HG03460 (cell line): ENCODE results near the gene NFIA.

Source experiments
- ATAC-seq: cut with Tn5 transposase; IDR thresholded peaks from one replicate; pipeline ENCODE4 v1.9.1; 2021; ENCODE audit not compliant: unreplicated experiment

NFIA gene

GRCh38 chr1:61149010-61149860 is 66.9 kb downstream of the NFIA start:
- no peak for ATAC-seq

DNA sequence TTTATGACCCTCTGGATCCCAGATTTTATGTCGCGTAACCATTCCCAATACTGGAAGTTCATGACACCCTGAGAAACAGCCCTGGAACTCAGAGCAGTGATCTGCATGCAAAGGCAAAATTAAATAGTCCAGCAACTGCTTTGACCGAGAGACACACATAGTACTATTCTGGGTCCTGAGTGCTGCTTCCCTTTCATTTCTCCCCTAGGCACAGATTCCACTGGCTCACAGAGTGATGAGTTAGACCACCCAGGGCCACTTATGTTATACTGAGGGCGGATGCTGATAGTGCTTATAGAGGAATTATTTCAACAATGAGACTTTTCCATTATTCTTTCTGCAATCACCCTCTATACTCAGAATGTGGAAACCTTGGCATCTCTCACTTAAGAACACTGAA is 69.2 kb downstream of the NFIA start:
- no peak for ATAC-seq

- no peak for ATAC-seq
Observed at GRCh38 chr1:61152066-61152465, 69.7 kb downstream of the NFIA start.

DNA sequence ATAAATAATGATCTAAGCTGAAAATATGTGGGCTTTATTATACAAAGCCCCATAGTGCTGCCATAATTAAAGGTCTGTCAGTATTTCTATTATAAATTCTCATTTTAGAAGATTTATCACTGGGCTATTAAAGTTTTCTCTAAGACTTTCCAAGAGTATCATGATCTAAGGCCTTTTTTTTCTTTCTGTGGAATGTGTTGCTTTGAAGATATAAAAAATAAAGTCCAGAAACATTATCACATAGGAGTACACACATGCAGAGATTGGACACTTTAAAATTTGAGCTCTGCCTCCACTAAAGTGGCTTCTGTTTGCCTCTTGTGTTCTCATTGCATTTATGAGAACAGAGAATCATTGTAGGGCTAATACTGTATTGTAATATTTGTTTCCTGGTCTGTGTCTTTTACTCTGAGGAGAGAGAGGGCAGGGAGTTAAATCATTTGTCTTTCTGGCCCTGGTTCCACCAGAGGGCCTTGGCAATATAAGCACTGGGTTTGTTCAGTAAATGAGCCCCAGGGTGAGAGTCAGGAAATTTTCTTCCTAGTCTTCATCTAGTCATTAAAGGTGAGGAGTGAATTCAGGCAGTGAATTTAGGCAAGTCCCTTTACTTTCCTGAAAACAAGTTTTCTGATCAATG is 70.2 kb downstream of the NFIA start:
- ATAC-seq, result no peak

DNA sequence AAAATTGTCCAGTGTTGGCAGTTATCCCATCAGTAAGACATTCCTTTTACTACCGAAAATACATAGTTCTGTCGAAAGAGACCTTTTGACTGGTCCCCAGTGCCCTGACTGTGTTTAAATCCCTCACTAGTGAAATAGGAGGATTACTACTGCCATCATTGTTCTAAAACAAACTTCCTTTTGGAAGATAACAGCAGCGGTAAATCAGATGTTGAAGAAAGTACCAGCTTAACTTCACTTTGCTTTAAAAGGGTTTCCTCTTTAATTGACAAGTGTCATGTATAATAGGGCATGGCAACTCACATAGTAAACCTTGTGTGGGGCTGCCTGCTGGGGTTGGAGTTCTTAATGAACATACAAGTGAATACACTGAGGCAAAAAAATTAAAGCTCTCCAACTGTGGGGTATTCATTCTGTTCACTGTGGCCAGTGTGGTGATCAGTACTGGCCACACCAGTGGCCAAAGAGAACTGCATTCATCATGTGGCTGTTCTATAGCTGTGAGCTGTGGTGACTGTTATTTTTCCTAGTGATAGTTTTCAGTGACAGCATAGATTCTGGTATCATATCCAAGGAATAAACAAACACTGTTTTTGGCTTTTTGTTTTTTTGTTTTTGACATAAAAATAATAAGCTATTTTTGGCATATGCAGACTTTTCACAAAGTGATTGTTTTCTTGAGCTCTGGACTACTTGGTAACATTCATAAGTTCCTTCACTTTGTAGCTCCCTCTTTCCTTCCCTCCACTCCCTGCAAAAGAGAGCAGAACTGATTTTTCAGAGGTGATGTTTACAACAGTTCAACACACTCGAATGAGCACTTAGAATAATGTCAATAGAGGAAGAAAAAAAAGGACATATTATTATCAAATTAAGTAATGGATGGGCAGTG is 74.5 kb downstream of the NFIA start:
- no peak for ATAC-seq

DNA sequence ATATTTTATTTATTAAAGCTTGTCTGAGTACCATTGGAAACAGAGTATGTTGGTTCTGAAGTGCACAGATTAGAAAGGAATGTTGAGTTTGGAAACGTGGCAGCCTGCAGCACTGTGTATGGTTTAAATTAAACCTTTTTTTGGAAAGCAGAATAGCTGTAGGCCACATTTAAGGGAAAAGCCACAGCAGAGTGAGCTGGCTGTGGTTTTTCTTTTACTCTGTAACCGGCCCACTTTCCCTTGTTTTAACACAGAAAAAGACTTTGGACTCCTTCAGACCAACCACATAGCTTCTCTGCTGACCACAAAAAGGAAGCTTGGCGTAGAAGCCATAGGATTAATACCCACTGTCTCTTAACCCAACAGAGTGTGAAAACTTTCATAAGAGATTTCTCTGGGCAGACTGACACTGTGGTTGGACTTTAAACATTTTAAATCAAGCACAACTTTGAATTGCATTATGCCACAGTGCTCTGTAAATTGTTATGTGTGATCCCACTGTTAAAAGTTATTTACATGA is 75.2 kb downstream of the NFIA start:
- no peak for ATAC-seq

- ATAC-seq, result no peak
Observed at GRCh38 chr1:61158591-61158990, 76.2 kb downstream of the NFIA start.

DNA sequence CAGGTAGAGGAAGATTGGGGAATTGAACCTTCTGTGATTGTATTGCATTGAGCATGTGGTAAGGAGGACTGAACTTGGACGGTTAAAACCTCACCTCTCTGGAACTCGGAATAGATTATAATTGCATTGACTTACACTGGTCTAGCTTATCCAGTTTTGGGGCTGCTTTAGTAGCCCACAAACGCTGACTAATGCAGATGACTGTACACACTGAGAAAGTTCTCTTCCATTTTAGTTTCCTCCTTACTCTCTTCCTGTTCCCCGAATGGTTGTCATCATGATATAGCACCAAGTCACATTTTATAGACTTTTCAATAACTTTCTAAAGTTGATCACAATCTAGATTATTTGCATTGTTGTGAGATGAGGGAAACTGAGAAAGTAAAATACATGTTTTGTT is 78.2 kb downstream of the NFIA start:
- ATAC-seq, result no peak

DNA sequence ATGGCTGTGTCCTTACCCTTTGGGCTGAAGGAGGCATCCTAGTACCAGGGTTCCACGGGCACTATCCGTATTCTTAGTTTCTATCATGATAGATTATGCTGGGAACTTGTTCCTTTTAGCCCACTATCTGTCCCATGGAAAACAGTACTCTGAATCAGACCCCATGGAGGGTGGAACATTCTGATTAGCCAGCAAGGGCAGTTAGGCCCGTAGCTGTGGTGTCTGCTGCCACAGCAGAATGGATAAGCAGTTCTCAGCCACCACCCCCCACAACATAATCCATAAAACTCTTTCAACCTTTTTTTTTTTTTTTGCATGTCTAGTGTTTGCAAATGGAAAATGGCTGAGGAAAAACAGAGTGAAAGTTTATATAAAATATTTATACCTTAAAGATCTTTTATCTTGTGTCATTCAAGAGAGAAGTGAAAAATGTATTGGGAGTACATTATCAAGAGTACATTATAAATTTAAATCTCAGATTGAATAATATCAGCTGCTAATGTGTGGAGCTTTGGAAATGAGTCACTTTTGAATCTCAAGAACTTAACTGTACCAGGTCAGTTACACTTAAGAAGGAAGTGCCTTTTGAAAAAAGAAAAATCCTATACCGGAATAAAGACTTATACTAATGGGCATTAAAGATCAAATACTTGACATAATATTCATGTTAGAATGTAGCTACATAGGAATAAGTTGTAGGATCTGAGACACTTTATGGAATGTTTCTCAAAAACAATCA is 80.3 kb downstream of the NFIA start:
- ATAC-seq, result no peak

DNA sequence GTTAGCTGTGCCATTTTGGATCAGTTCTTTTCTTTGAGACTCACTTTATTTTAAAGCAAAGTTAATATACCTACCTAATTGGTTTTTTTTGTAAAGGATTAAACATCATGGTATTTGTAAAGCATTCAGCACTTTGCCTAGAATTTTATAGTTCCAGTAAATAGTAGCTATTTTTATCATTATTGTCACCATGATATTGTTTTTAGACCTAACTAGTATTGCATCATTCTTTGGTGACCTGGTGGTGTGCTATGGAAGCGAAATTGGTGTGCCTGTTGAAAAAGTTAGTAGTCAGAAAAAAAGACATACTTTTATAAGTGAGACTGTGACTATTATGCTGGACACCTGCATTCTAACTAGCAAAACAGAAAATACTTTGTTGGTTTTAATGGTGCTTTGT is 81.0 kb downstream of the NFIA start:
- no peak for ATAC-seq

- no peak for ATAC-seq
Observed at GRCh38 chr1:61165402-61165801, 83.0 kb downstream of the NFIA start.

- ATAC-seq, result no peak
Observed at GRCh38 chr1:61167309-61167708, 84.9 kb downstream of the NFIA start.

DNA sequence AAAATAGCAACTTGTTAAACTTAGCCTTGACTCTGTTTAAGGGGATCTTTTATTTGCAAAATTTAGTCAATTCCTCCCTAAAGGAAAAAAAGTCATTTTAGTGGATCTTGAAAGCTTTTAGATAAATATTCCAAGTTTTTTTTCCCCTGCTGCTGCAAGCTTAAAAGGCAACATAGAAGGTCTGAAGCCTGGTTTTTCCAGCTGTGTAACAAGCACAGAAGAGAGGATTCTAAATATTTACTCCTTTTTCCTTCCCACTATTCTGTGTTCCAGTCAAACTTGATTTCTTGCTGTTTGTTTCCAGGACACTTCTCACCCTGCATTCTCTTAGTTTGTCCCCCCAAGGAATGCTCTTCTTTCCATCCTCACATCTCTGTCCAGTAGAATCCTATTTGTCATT is 86.7 kb downstream of the NFIA start:
- ATAC-seq, result no peak

- ATAC-seq, result no peak
Observed at GRCh38 chr1:61169634-61170033, 87.3 kb downstream of the NFIA start.

DNA sequence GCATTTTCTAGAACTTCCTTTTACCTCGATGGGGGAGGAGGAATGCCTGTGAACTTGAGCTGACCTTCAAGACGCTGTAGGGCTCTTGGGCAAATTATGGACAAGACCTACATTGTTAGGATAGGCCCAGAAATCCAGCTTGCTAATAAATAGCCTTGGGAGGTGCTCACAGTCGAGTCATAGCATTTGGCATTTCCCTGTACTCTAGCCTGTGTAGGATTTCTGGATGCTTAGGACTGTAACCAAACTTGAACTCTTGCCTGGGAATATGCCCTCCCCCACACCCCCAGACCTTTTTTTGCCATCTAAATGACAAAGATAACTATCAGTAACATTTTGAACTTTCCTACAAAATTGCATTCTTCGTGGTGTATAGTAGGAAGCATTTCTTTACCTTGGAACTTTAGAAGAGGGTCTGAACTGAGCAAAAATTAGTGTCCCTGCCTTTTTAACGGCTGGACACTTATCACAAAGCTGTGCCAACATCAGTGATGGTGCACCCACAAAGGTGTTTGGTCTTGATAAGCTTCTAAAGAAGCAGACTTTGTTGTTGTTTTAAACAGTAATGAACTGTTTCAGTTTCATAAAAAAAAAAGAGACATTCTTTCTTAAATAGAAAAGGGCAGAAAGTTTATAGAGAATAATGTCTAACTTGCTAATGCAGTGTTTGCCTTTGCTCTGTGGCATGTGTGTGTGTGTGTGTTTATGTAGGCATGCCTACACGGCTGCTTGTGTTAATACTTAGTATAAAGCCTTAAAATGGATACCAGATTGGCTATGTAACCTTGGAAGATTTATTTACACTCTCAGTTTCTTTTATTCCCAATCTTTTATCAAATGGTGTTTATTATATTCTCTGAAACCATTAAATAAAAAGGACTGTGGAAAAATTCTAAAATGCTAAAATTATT is 88.2 kb downstream of the NFIA start:
- no peak for ATAC-seq

GRCh38 chr1:61171346-61171745 is 89.0 kb downstream of the NFIA start:
- no peak for ATAC-seq

GRCh38 chr1:61171974-61172373 is 89.6 kb downstream of the NFIA start:
- no peak for ATAC-seq

DNA sequence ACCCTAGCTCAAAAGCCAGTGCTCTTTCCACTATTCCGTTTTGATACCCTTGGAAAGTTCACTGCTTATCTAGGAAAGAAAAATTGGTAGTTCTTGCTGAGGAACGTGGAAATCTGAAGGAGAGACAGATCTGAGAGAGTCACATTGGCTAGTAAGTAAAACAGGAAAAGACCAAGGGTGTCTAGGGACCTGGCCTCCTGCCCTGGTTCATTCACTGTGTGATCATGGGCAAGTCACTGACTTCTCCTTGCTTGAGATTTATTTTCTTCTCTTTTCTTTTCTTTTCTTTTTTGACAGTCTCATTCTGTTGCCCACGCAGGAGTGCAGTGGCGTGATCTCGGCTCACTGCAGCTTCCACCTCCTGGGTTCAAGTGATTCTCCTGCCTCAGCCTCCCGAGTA is 90.8 kb downstream of the NFIA start:
- no peak for ATAC-seq

- no peak for ATAC-seq
Observed at GRCh38 chr1:61174060-61174795, 91.9 kb downstream of the NFIA start.
